Measurements from ENCODE around the gene TBPL2.
"Not testable (repeated sequence)": the region's sequence is repeated elsewhere in the genome, so short reads cannot be mapped to it uniquely, and the experiment has no call there.

The TBPL2 gene

GRCh38 chr14:55440385-55440784 lies at the start of gene TBPL2:
Gene TBPL2 (minus strand): TSS chr14:55440616. CDS start chr14:55440449, 167 bp downstream.
- DNase-seq (ENCODE audit: low read depth in 2 of 2) = no peak

- DNase-seq (ENCODE audit: low read depth in 2 of 2) = no peak
These were observed 47.8 kb upstream of the TBPL2 start for GRCh38 chr14:55488204-55488603.

DNA sequence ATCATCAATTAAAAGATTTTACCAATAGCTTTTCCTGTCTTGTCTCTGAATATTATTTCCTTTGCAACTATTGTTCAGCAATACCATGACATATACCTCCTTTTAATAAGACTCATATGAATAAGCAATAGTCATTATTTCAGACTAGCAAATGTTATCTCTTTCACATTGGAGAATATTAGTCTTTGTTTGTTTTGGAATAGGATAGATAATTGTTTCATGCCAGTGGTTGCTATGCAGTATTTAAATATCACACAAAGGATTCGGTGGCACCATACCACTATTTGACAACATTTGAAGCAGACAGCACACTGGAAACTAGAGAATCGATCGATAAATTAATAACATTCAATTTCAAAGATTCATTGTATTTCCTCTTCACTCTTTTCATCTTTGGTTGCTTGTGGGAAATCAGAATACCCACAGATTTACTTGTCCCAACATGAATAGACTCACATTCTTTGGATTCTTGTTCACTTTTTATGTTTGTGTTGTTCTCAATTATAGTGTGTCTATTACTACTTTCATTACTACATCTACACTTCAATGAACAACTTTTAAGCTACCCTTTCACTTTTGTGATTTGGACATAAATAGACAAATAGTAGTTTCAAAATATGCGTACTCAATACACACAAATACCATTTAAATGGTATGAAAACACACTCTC lies 42.7 kb upstream of the TBPL2 start:
- DNase-seq (ENCODE audit: low read depth in 2 of 2) = no peak

GRCh38 chr14:55481769-55482168 lies 41.4 kb upstream of the TBPL2 start:
- DNase-seq (ENCODE audit: low read depth in 2 of 2) = no peak

DNA sequence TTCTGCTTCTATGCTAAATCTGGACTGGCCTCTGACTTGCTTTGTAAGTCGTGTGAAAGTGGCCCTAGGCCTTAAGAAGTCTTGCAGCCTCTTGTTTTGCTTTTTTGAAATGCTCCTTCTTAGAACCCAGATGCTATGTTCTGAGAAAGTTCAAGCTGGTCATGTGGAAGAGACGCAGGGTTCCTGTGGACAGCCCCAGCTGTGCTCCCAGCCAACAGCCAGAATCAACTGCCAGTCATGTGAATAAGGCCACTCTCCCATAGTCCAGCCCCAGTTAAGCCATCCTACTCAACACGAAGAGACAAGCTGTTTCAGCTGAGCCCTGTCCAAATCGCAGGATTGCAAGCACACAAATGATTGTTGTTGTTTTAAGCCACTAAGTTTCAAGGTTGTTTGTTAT lies 37.3 kb upstream of the TBPL2 start:
- DNase-seq (ENCODE audit: low read depth in 2 of 2) = no peak

GRCh38 chr14:55476448-55476847 lies 36.0 kb upstream of the TBPL2 start:
- DNase-seq (ENCODE audit: low read depth in 2 of 2) = not testable (repeated sequence)

DNA sequence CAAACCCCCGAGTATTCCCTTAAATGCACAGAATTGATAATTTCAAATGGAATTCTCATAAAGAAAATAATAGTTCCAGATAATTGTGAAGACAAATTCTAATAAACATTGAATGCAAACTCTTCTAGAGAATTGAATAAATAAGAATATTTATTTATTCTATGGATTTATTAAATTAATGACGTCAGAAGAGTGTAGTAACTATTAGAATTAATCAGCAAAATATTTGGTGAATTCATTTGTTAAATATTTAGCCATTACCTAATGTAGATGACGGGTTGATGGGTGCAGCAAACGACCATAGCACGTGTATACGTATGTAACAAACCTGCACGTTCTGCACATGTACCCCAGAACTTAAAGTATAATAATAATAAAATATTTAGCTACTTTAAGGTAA lies 33.4 kb upstream of the TBPL2 start:
- DNase-seq (ENCODE audit: low read depth in 2 of 2) = no peak

DNA sequence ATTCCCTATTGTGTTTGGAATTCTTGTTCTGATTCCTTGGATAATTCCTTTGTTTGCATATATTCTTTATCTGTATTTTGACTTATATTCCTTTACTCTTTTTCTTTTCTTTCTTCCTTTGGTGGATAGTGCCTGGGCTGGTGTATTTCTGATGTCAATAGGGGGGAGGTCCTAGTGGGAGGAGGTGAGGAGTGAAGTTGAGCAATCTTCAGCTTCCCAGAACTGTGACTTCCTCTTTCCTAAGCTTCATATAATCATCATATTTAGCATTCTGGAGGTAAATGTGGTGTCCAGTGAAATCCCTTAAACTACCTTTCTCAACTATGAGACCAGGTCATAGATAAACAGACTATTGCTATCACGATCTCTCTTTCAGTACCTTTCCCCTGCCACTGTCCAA lies 29.6 kb upstream of the TBPL2 start:
- DNase-seq (ENCODE audit: low read depth in 2 of 2) = no peak

- DNase-seq (ENCODE audit: low read depth in 2 of 2) = no peak
These were observed 26.9 kb upstream of the TBPL2 start for GRCh38 chr14:55467307-55467706.

DNA sequence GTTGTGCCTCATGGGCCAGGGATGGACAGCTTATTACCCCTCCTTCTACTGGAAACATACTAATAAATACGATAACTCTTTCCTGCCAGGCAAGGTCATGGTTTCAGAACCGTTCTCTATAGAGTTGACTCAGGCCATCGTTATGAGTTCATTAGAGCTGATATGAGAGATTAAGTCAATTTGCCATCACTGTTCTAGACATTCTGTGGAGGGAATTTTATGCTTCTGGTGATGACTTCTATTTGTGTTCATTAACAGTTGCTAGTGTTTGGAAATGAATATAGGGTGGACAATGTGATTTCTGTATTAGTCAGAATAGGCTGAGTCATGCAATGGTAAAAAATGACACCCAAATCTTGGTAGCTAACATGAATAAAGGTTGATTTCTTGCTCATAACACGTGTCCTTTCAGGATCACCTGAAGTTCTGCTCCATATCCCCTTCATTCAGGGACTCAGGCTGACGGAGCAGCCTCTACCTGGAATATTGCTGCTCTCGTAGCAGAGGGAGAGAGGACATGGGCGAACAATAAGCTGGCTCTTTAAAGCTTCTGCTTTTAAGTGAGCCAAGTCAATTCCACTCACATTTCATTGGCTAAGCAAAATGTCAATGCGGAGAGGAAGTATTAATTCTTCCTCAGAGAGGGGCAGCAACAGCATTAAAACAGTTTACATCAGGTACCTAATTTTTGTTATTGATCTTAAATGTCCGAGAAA lies 18.5 kb upstream of the TBPL2 start:
- DNase-seq (ENCODE audit: low read depth in 2 of 2) = no peak

DNA sequence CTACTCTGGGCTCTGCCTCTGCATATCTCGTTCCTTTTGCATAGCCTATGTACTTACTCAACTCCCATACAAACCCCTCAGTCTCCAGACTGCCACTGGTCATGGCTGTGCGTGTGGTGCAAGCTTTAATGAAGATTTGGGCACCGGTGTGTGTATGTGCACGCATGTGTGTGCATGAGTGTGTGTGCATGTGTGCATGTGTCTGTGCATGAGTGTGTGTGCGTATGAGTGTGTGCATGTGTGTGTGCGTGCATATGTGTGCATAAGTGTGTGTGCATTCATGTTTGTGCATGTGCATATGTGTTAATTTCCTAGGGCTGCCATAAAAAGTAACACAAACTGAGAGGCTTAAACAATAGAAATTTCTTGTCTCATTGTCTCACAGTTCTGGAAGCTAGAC lies 17.1 kb upstream of the TBPL2 start:
- DNase-seq (ENCODE audit: low read depth in 2 of 2) = no peak

GRCh38 chr14:55456411-55456810 lies 16.0 kb upstream of the TBPL2 start:
- DNase-seq (ENCODE audit: low read depth in 2 of 2) = not testable (repeated sequence)

- DNase-seq (ENCODE audit: low read depth in 2 of 2) = no peak
These were observed 14.0 kb upstream of the TBPL2 start for GRCh38 chr14:55454264-55455002.

DNA sequence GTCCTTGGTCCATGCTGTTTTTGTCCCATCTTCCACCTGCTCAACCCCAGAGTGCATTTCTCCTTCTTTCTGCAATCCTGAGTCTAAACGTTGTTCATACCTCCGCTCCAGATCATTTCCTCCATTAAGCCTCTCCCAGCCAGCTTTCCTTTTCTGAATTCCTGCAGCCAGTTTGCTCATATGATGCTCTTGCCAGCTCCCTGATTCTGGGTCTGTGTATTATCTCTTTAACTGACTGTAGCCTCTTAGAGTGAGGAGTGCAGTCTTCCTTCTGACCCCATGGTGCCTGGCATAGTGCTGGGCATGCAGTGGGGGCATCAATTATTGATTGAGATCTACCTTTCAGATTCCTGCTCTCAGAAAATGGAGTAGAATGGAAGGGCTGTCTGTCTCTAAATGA lies 11.5 kb upstream of the TBPL2 start:
- DNase-seq (ENCODE audit: low read depth in 2 of 2) = no peak

GRCh38 chr14:55451398-55451797 lies 11.0 kb upstream of the TBPL2 start:
- no peak for DNase-seq (ENCODE audit: low read depth in 2 of 2)

DNA sequence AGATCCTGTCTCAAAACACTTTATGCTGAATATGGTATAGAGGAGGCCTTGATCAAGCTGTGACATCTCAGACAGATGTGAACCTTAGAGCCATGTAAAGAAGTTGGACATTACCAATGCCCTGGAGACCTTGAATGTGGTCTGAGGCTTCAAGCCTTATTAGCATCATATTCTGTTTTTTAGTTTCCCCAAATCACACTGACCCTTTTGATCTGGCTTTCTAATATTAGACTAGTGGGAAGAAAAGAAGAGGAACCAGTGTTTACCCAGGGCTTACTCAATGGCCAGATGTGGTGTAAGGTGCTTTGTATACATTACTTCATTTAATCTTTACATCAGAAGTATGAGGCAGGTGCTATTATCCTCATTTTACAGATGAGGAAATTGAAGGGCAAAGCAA lies 10.6 kb upstream of the TBPL2 start:
- no peak for DNase-seq (ENCODE audit: low read depth in 2 of 2)

GRCh38 chr14:55450539-55450938 lies 10.1 kb upstream of the TBPL2 start:
- DNase-seq (ENCODE audit: low read depth in 2 of 2) = no peak

- DNase-seq (ENCODE audit: low read depth in 2 of 2) = no peak
These were observed 9.7 kb upstream of the TBPL2 start for GRCh38 chr14:55450124-55450523.

DNA sequence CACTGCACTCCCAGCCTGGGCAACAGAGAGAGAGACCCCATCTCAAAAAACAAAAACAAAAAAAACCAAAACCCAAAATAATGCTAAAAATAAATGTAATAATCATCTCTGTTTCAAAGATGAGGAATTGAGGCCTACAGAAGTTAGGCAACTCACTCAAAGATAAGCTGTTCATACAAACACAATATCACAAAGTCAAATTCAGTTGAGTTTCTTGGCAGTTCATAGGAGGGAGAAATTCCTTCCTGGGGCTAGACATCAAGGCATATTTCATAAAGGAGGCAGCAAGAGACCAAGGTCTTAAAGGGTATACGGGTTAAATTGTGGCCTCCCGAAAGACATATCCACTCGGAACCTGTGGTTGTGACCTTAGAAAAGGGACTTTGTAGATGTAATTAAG lies 8.7 kb upstream of the TBPL2 start:
- no peak for DNase-seq (ENCODE audit: low read depth in 2 of 2)

GRCh38 chr14:55448141-55448614 lies 7.8 kb upstream of the TBPL2 start:
- no peak for DNase-seq (ENCODE audit: low read depth in 2 of 2)

GRCh38 chr14:55446833-55447232 lies 6.4 kb upstream of the TBPL2 start:
- DNase-seq (ENCODE audit: low read depth in 2 of 2) = no peak

GRCh38 chr14:55446127-55446736 lies 5.8 kb upstream of the TBPL2 start:
- DNase-seq (ENCODE audit: low read depth in 2 of 2) = peak; percentile 23

All from activated CD8-positive, alpha-beta memory T cell treated with anti-CD3 and anti-CD28 coated beads for 4 hours (primary cell).